ENCODE results near the gene NFYC.

DNA sequence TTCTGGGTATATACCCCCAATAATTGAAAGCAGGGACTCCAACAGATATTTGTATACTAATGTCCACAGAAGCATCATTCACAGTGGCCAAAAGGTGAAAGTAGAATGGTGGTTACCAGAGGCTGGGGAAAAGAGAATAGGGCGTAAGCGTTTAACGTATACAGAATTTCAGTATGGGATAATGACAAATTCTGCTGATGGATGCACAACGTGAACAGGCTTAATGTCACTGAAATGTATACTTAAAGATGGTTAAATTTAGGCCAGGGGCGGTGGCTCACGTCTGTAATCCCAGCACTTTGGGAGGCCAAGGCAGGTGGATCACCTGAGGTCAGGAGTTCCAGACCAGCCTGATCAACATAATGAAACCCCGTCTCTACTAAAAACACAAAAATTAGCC lies 4.4 kb upstream of the NFYC start:
- TF ChIP-seq, protein P1, sequence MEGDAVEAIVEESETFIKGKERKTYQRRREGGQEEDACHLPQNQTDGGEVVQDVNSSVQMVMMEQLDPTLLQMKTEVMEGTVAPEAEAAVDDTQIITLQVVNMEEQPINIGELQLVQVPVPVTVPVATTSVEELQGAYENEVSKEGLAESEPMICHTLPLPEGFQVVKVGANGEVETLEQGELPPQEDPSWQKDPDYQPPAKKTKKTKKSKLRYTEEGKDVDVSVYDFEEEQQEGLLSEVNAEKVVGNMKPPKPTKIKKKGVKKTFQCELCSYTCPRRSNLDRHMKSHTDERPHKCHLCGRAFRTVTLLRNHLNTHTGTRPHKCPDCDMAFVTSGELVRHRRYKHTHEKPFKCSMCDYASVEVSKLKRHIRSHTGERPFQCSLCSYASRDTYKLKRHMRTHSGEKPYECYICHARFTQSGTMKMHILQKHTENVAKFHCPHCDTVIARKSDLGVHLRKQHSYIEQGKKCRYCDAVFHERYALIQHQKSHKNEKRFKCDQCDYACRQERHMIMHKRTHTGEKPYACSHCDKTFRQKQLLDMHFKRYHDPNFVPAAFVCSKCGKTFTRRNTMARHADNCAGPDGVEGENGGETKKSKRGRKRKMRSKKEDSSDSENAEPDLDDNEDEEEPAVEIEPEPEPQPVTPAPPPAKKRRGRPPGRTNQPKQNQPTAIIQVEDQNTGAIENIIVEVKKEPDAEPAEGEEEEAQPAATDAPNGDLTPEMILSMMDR (IDR thresholded peaks at IDR 0.05): no peak
- TF ChIP-seq POLR2AphosphoS5 (IDR thresholded peaks at IDR 0.05): no peak
